ENCODE data around the gene UNKL. TPM values are rescaled to one million over a fixed set of nuclear protein-coding genes. Genes with fewer than 3 reads are reported as not detected.

Gene UNKL
- total RNA-seq, 1 experiment from 2014 or later, result 112 TPM

- Histone ChIP-seq H3K27me3 (ENCODE audit: insufficient read depth, low read depth) (no peaks in the 10 kb centered on the region), H3K4me2 (no peak overlapping the region), H3K36me3 (ENCODE audit: low read depth) (no peaks in the 10 kb centered on the region), H3K27ac (no peak overlapping the region), H3F3A (ENCODE audit: insufficient read depth, low read depth) (peaks cover 4% of the 10 kb centered on the region), H2AFZ (no peak overlapping the region), H3K79me2 (ENCODE audit: low read depth) (peaks cover 45% of the 10 kb centered on the region), H4K20me1 (ENCODE audit: insufficient read depth) (peaks cover 16% of the 10 kb centered on the region; the same call in 1 of the 2 replicates), H3K4me3 (no peak overlapping the region), H3K9me2 (ENCODE audit: insufficient read depth) (no peaks in the 10 kb centered on the region), H3K9me3 (ENCODE audit: insufficient read depth, low read depth) (no peaks in the 10 kb centered on the region), H3K4me1 (replicated peaks; ENCODE audit: insufficient read depth) (peaks cover 15% of the 10 kb centered on the region)
- ChIA-PET CTCF (no interaction called here), POLR2A (ENCODE audit: unreplicated experiment) (no interaction called here)
- intact Hi-C loops (cut with micrococcal nuclease; ENCODE audit: unreplicated experiment), result no loop called here
- no TSS peak for BruUV-seq (replicated peaks)
- TF ChIP-seq EZH2 (IDR thresholded peaks at IDR 0.05; ENCODE audit: low read depth) (no peak), CTCF (conservative IDR thresholded peaks at IDR 0.05) (no peak)
- no peak for DNase-seq
These were observed 39.8 kb downstream of the UNKL start for GRCh38 chr16:1374418-1375297.

- no peak for TF ChIP-seq CTCF (conservative IDR thresholded peaks at IDR 0.05)
- no peak for TF ChIP-seq EZH2 (IDR thresholded peaks at IDR 0.05; ENCODE audit: low read depth)
- intact Hi-C loops (cut with micrococcal nuclease; ENCODE audit: unreplicated experiment), result no loop called here
These were observed 42.1 kb downstream of the UNKL start for GRCh38 chr16:1372292-1372950.

GRCh38 chr16:1371054-1371978, 43.2 kb downstream of the UNKL start:
- Histone ChIP-seq H2AFZ (no peak overlapping the region), H3K9me2 (ENCODE audit: insufficient read depth) (no peaks in the 10 kb centered on the region), H3K27ac (no peak overlapping the region), H3K4me1 (replicated peaks; ENCODE audit: insufficient read depth) (no peaks in the 10 kb centered on the region), H4K20me1 (ENCODE audit: insufficient read depth) (no peaks in the 10 kb centered on the region; the same call in 1 of the 2 replicates), H3K27me3 (ENCODE audit: insufficient read depth, low read depth) (no peaks in the 10 kb centered on the region), H3K4me2 (no peak overlapping the region), H3K79me2 (ENCODE audit: low read depth) (peaks cover 16% of the 10 kb centered on the region), H3K4me3 (no peak overlapping the region), H3F3A (ENCODE audit: insufficient read depth, low read depth) (peaks cover 11% of the 10 kb centered on the region; the same call in 1 of the 2 replicates), H3K9me3 (ENCODE audit: insufficient read depth, low read depth) (no peaks in the 10 kb centered on the region), H3K36me3 (ENCODE audit: low read depth) (no peaks in the 10 kb centered on the region)
- CTCF ChIA-PET, result interaction anchor here (0.7 kb wide), 1 partner anchor 7 kb away, joined by 4 read pairs; no protein-coding TSS in a partner anchor
- intact Hi-C loops (cut with micrococcal nuclease; ENCODE audit: unreplicated experiment), result no loop called here
- no peak for DNase-seq
- POLR2A ChIA-PET (ENCODE audit: unreplicated experiment), result no interaction called here
- no TSS peak for BruUV-seq (replicated peaks)
- TF ChIP-seq EZH2 (IDR thresholded peaks at IDR 0.05; ENCODE audit: low read depth), result no peak
- TF ChIP-seq CTCF (conservative IDR thresholded peaks at IDR 0.05), result no peak

More at GRCh38 chr16:1372292-1372950, 42.1 kb downstream of the UNKL start:
- peaks cover 5% of the 10 kb centered on the region for H3K4me1 ChIP-seq (replicated peaks; ENCODE audit: insufficient read depth)
- H3K9me3 ChIP-seq (ENCODE audit: insufficient read depth, low read depth), result no peaks in the 10 kb centered on the region
- no peaks in the 10 kb centered on the region for H3K9me2 ChIP-seq (ENCODE audit: insufficient read depth)
- DNase-seq, result no peak
- no peaks in the 10 kb centered on the region for H3K36me3 ChIP-seq (ENCODE audit: low read depth)
- peaks cover 11% of the 10 kb centered on the region; the same call in 1 of the 2 replicates for H3F3A ChIP-seq (ENCODE audit: insufficient read depth, low read depth)
- no peak overlapping the region for H2AFZ ChIP-seq
- CTCF ChIA-PET, result interaction anchor here (0.6 to 0.7 kb wide), 3 partner anchors 8 to 1316 kb away, joined by 3 to 4 read pairs (median 3); no protein-coding TSS in a partner anchor
- BruUV-seq (replicated peaks), result no TSS peak
- no peaks in the 10 kb centered on the region for H3K27me3 ChIP-seq (ENCODE audit: insufficient read depth, low read depth)
- H3K27ac ChIP-seq, result no peak overlapping the region
- H3K79me2 ChIP-seq (ENCODE audit: low read depth), result peaks cover 27% of the 10 kb centered on the region
- no peak overlapping the region for H3K4me3 ChIP-seq
- H4K20me1 ChIP-seq (ENCODE audit: insufficient read depth), result peaks cover 5% of the 10 kb centered on the region; the same call in 1 of the 2 replicates
- POLR2A ChIA-PET (ENCODE audit: unreplicated experiment), result interaction anchor here (0.6 kb wide), 1 partner anchor 460 kb away, joined by 3 read pairs; no protein-coding TSS in a partner anchor
- H3K4me2 ChIP-seq, result no peak overlapping the region

All from PC-9 (cell line).